IgD-negative memory B cell (primary cell): Measurements from ENCODE around the gene OPA3. TPM values are rescaled to one million over a fixed set of nuclear protein-coding genes. Genes with fewer than 3 reads are reported as not detected.
A peak's percentile ranks its signal among the peaks of the same experiment; 100 is the strongest.

Source experiments
- H3K27ac Mint-ChIP-seq, 3 donors: one replicate each; pipeline ENCODE4 v1.8.0; 2020 to 2022; ENCODE audit warnings: mild to moderate bottlenecking in 3 of 3, mixed read lengths in 3 of 3, moderate library complexity in 1 of 3
- H3K27me3 Mint-ChIP-seq: one replicate; pipeline ENCODE4 v1.8.0; 2021; ENCODE audit warnings: mixed read lengths
- H3K36me3 Mint-ChIP-seq: one replicate; pipeline ENCODE4 v1.8.0; 2020; ENCODE audit warnings: mild to moderate bottlenecking, mixed read lengths
- H3K4me1 Mint-ChIP-seq, 3 donors: one replicate each; pipeline ENCODE4 v1.8.0; 2020 to 2022; ENCODE audit warnings: mixed read lengths in 3 of 3, mild to moderate bottlenecking in 1 of 3
- H3K4me3 Mint-ChIP-seq, 4 donors: one replicate each; pipeline ENCODE4 v1.8.0; 2020 to 2022; ENCODE audit warnings: mild to moderate bottlenecking in 4 of 4, mixed read lengths in 4 of 4, moderate library complexity in 3 of 4
- H3K9me3 Mint-ChIP-seq, 3 donors: one replicate each; pipeline ENCODE4 v1.8.0; 2020 to 2021; ENCODE audit warnings: mixed read lengths in 3 of 3, mild to moderate bottlenecking in 1 of 3
- polyA plus RNA-seq: library from polyadenylated mRNA; unstranded; fragments of 300-500 nt; fragmentation: Illumina TruSeq; gene quantifications from one replicate; pipeline ENCODE4 v1.2.3, GENCODE V29; 2021

The OPA3 gene
- polyA plus RNA-seq, 1 donor from 2014 or later = 19.9 TPM

- Mint-ChIP-seq H3K27ac (peak overlapping the region in 2 of 3 donors; percentile 56 to 73), H3K4me1 (peaks cover 0 to 6% (median 5%) of the 10 kb centered on the region in 3 donors), H3K36me3 (peaks cover 13% of the 10 kb centered on the region), H3K27me3 (peaks cover 12% of the 10 kb centered on the region), H3K4me3 (peak overlapping the region in 2 of 4 donors; percentile 47 to 89), H3K9me3 (peaks cover 1 to 10% (median 3%) of the 10 kb centered on the region in 3 donors)
These were observed 22.7 kb upstream of the OPA3 start for GRCh38 chr19:45607071-45608029.

GRCh38 chr19:45601524-45602374 lies 17.1 kb upstream of the OPA3 start, which contains the start of gene GPR4:
Gene GPR4, minus strand, starts transcription at chr19:45602212. Its CDS starts 10,346 bp downstream, at chr19:45591866.
- H3K4me1 Mint-ChIP-seq = peaks cover 14 to 24% (median 17%) of the 10 kb centered on the region in 3 donors
- peaks cover 53% of the 10 kb centered on the region for H3K27me3 Mint-ChIP-seq
- H3K36me3 Mint-ChIP-seq = no peaks in the 10 kb centered on the region
- peaks cover 0 to 2% (median 0%) of the 10 kb centered on the region in 3 donors for H3K9me3 Mint-ChIP-seq
- peak within 1 kb of the TSS in 2 of 4 donors; percentile 34 to 66 for H3K4me3 Mint-ChIP-seq
- H3K27ac Mint-ChIP-seq = peak within 1 kb of the TSS in 2 of 3 donors; percentile 65 to 86

- peak overlapping the region in 2 of 3 donors; percentile 63 to 65 for H3K27ac Mint-ChIP-seq
- peaks cover 0 to 2% (median 0%) of the 10 kb centered on the region in 3 donors for H3K9me3 Mint-ChIP-seq
- no peaks in the 10 kb centered on the region for H3K36me3 Mint-ChIP-seq
- H3K4me1 Mint-ChIP-seq = peaks cover 14 to 24% (median 17%) of the 10 kb centered on the region in 3 donors
- no peak overlapping the region for H3K4me3 Mint-ChIP-seq
- peaks cover 60% of the 10 kb centered on the region for H3K27me3 Mint-ChIP-seq
These were observed 16.5 kb upstream of the OPA3 start for GRCh38 chr19:45601115-45601514.

- Mint-ChIP-seq H3K4me1 (peaks cover 14 to 24% (median 17%) of the 10 kb centered on the region in 3 donors), H3K27me3 (peaks cover 63% of the 10 kb centered on the region), H3K9me3 (peaks cover 0 to 2% (median 0%) of the 10 kb centered on the region in 3 donors), H3K4me3 (peak overlapping the region in 3 of 4 donors; percentile 32 to 77 (median 65)), H3K36me3 (no peaks in the 10 kb centered on the region), H3K27ac (peak overlapping the region in 1 of 3 donors; percentile 63)
These were observed 15.8 kb upstream of the OPA3 start for GRCh38 chr19:45600340-45600885.

GRCh38 chr19:45599286-45599685 lies 14.7 kb upstream of the OPA3 start:
- Mint-ChIP-seq H3K4me3 (peak overlapping the region in 1 of 4 donors; percentile 0), H3K27me3 (peaks cover 67% of the 10 kb centered on the region), H3K36me3 (no peaks in the 10 kb centered on the region), H3K27ac (peak overlapping the region in 1 of 3 donors; percentile 23), H3K9me3 (peaks cover 0 to 2% (median 0%) of the 10 kb centered on the region in 3 donors), H3K4me1 (peaks cover 14 to 24% (median 17%) of the 10 kb centered on the region in 3 donors)

- Mint-ChIP-seq H3K27ac (peak overlapping the region; percentile 2 to 67 (median 33)), H3K4me1 (peaks cover 14 to 24% (median 17%) of the 10 kb centered on the region in 3 donors), H3K4me3 (peak overlapping the region in 3 of 4 donors; percentile 8 to 77 (median 71)), H3K27me3 (peaks cover 66% of the 10 kb centered on the region), H3K9me3 (peaks cover 0 to 2% (median 0%) of the 10 kb centered on the region in 3 donors), H3K36me3 (no peaks in the 10 kb centered on the region)
These were observed 13.8 kb upstream of the OPA3 start for GRCh38 chr19:45598267-45599001.

GRCh38 chr19:45597425-45598111 lies 13.0 kb upstream of the OPA3 start:
- peaks cover 59% of the 10 kb centered on the region for H3K27me3 Mint-ChIP-seq
- no peaks in the 10 kb centered on the region for H3K36me3 Mint-ChIP-seq
- H3K9me3 Mint-ChIP-seq = peaks cover 0 to 2% (median 0%) of the 10 kb centered on the region in 3 donors
- H3K4me3 Mint-ChIP-seq = peak overlapping the region in 1 of 4 donors; percentile 23
- H3K27ac Mint-ChIP-seq = peak overlapping the region in 1 of 3 donors; percentile 67
- H3K4me1 Mint-ChIP-seq = peaks cover 13 to 24% (median 17%) of the 10 kb centered on the region in 3 donors

- H3K27ac Mint-ChIP-seq = no peak overlapping the region
- H3K4me1 Mint-ChIP-seq = peaks cover 7 to 19% (median 16%) of the 10 kb centered on the region in 3 donors
- peaks cover 62% of the 10 kb centered on the region for H3K27me3 Mint-ChIP-seq
- H3K4me3 Mint-ChIP-seq = no peak overlapping the region
- no peaks in the 10 kb centered on the region for H3K36me3 Mint-ChIP-seq
- no peaks in the 10 kb centered on the region for H3K9me3 Mint-ChIP-seq
These were observed 11.2 kb upstream of the OPA3 start for GRCh38 chr19:45595814-45596213.

GRCh38 chr19:45593520-45593919 lies 8.9 kb upstream of the OPA3 start:
- Mint-ChIP-seq H3K27ac (no peak overlapping the region), H3K9me3 (no peaks in the 10 kb centered on the region), H3K36me3 (no peaks in the 10 kb centered on the region), H3K4me1 (peaks cover 2 to 8% (median 2%) of the 10 kb centered on the region in 3 donors), H3K4me3 (no peak overlapping the region), H3K27me3 (peaks cover 61% of the 10 kb centered on the region)

- Mint-ChIP-seq H3K36me3 (no peaks in the 10 kb centered on the region), H3K4me1 (peaks cover 0 to 3% (median 0%) of the 10 kb centered on the region in 3 donors), H3K27me3 (peaks cover 54% of the 10 kb centered on the region), H3K27ac (no peak overlapping the region), H3K4me3 (no peak overlapping the region), H3K9me3 (no peaks in the 10 kb centered on the region)
These were observed 7.8 kb upstream of the OPA3 start for GRCh38 chr19:45592366-45592765.

- Mint-ChIP-seq H3K27ac (no peak overlapping the region), H3K4me3 (no peak overlapping the region), H3K4me1 (peaks cover 0 to 2% (median 0%) of the 10 kb centered on the region in 3 donors), H3K36me3 (no peaks in the 10 kb centered on the region), H3K27me3 (peaks cover 48% of the 10 kb centered on the region), H3K9me3 (no peaks in the 10 kb centered on the region)
These were observed 7.0 kb upstream of the OPA3 start for GRCh38 chr19:45591638-45592005.

- Mint-ChIP-seq H3K36me3 (no peaks in the 10 kb centered on the region), H3K9me3 (no peaks in the 10 kb centered on the region), H3K27ac (no peak overlapping the region), H3K27me3 (peaks cover 43% of the 10 kb centered on the region), H3K4me1 (peaks cover 0 to 2% (median 0%) of the 10 kb centered on the region in 3 donors), H3K4me3 (no peak overlapping the region)
These were observed 6.5 kb upstream of the OPA3 start for GRCh38 chr19:45591004-45591637.
